Stimulated activated CD8-positive, alpha-beta memory T cell treated with anti-CD3 and anti-CD28 coated beads, Interleukin-4, amount 100 ng/mL, for 48 hours (primary cell): Measurements from ENCODE around the gene HES6.
A peak's percentile ranks its signal among the peaks of the same experiment; 100 is the strongest.

ENCODE experiments used
- DNase-seq: peaks from one replicate; pipeline ENCODE4 v3.0.0-alpha.2; 2020

The HES6 gene

GRCh38 chr2:238252766-238253630, 13.2 kb upstream of the HES6 start:
- no peak for DNase-seq

GRCh38 chr2:238251986-238252385, 12.1 kb upstream of the HES6 start:
- DNase-seq, result no peak

- DNase-seq, result no peak
Measured at GRCh38 chr2:238251331-238251730, 11.5 kb upstream of the HES6 start.

- no peak for DNase-seq
Measured at GRCh38 chr2:238250896-238251295, 11.1 kb upstream of the HES6 start.

GRCh38 chr2:238247841-238248453, 8.1 kb upstream of the HES6 start:
- no peak for DNase-seq

GRCh38 chr2:238247002-238247822, 7.4 kb upstream of the HES6 start:
- DNase-seq, result no peak

- DNase-seq, result no peak
Measured at GRCh38 chr2:238244151-238244550, 4.3 kb upstream of the HES6 start.

GRCh38 chr2:238243496-238244076, 3.7 kb upstream of the HES6 start:
- DNase-seq, result no peak

- no peak for DNase-seq
Measured at GRCh38 chr2:238242731-238243495, 3.1 kb upstream of the HES6 start.

GRCh38 chr2:238241970-238242369, 2.1 kb upstream of the HES6 start:
- no peak for DNase-seq

GRCh38 chr2:238240757-238241711, 1.2 kb upstream of the HES6 start:
- no peak for DNase-seq

GRCh38 chr2:238239543-238239862, 335 bp downstream of the HES6 start:
- DNase-seq, result peak; percentile 43

- peak; percentile 45 for DNase-seq
Measured at GRCh38 chr2:238238766-238239542, 884 bp downstream of the HES6 start.

- DNase-seq, result no peak
Measured at GRCh38 chr2:238238311-238238765, 1.5 kb downstream of the HES6 start.

GRCh38 chr2:238237431-238238135, 2.3 kb downstream of the HES6 start:
- DNase-seq, result no peak

- no peak for DNase-seq
Measured at GRCh38 chr2:238236571-238236970, 3.3 kb downstream of the HES6 start.

- no peak for DNase-seq
Measured at GRCh38 chr2:238235856-238236255, 4.0 kb downstream of the HES6 start.

GRCh38 chr2:238235331-238235732, 4.5 kb downstream of the HES6 start:
- DNase-seq, result no peak

- no peak for DNase-seq
Measured at GRCh38 chr2:238233625-238234024, 6.2 kb downstream of the HES6 start.

- DNase-seq, result no peak
Measured at GRCh38 chr2:238231809-238232208, 8.0 kb downstream of the HES6 start.
